Sigmoid colon (tissue), 7 donors: Measurements from ENCODE around the gene SNX19. TPM values are rescaled to one million over a fixed set of nuclear protein-coding genes. Genes with fewer than 3 reads are reported as not detected.

ENCODE experiments used
- DNase-seq: peaks from one replicate; pipeline ENCODE4 v3.0.0-alpha.2; 2019
- H3K27ac ChIP-seq, 4 donors: fragments of 200-600 bp; sonication (generic); one replicate each; pipeline ENCODE4 v1.5.1; 2016 to 2019; ENCODE audit warnings: mild to moderate bottlenecking in 1 of 4
- H3K27me3 ChIP-seq, 3 donors: fragments of 200-600 bp; sonication (generic); one replicate each; pipeline ENCODE4 v1.5.1; 2019; ENCODE audit warnings: mild to moderate bottlenecking in 1 of 3
- H3K36me3 ChIP-seq, 4 donors: fragments of 200-600 bp; sonication (generic); one replicate each; pipeline ENCODE4 v1.5.1; 2016 to 2019
- H3K4me1 ChIP-seq, 4 donors: fragments of 200-600 bp; sonication (generic); one replicate each; pipeline ENCODE4 v1.5.1; 2017 to 2019
- H3K4me3 ChIP-seq, 4 donors: fragments of 200-600 bp; sonication (generic); one replicate each; pipeline ENCODE4 v1.5.1; 2017 to 2019; ENCODE audit warnings: mild to moderate bottlenecking in 2 of 4, moderate library complexity in 1 of 4
- H3K9me3 ChIP-seq, 4 donors: fragments of 200-600 bp in 3 of 4; sonication (generic) in 3 of 4; one replicate each; pipeline versions ENCODE4 v1.5.1 to v1.6.1; 2013 to 2019
- CTCF ChIP-seq, 4 experiments: fragments of 450-650 bp in 3 of 4; fragments of 200-600 bp in 1 of 4; IDR thresholded peaks; one replicate each; pipeline ENCODE4 v1.5.1; 2016 to 2019; ENCODE audit warnings: antibody characterized with exemption in 4 of 4, mild to moderate bottlenecking in 3 of 4, moderate library complexity in 2 of 4
- EP300 ChIP-seq, 4 donors: sonication (generic); formaldehyde crosslinking; IDR thresholded peaks; one replicate each; pipeline ENCODE4 v1.6.1; 2017; ENCODE audit warnings: antibody characterized with exemption in 4 of 4
- POLR2A ChIP-seq, 2 donors: fragments of 450-650 bp; IDR thresholded peaks; one replicate each; pipeline ENCODE4 v1.6.1; 2016; ENCODE audit warnings: antibody characterized with exemption in 2 of 2, mild to moderate bottlenecking in 2 of 2, moderate library complexity in 2 of 2
- POLR2AphosphoS5 ChIP-seq, 4 donors: sonication (generic); formaldehyde crosslinking; IDR thresholded peaks; one replicate each; pipeline ENCODE4 v1.6.1; 2017; ENCODE audit warnings: antibody characterized with exemption in 4 of 4
- WGBS, 2 donors: extraction: QIAGEN DNeasy Blood & Tissue Kit; methylation state at CpG; one replicate each; pipeline ENCODE4 v1.1.7; 2013; 5-methylcytosine and 5-hydroxymethylcytosine counted together
- intact Hi-C: fragments of 100-400 bp; cut with DNase I; formaldehyde crosslinking; loops from one replicate; pipeline ENCODE4 v1.15.1; 2023
- polyA plus RNA-seq, 3 donors: library from polyadenylated mRNA; stranded (reverse); fragments of 200-250 nt; gene quantifications; one replicate each; pipeline ENCODE4 v1.2.3, GENCODE V29; 2013
- total RNA-seq, 4 donors: library from RNA; depleted of rRNA; stranded (reverse); fragments of >200 nt; gene quantifications; one replicate each; pipeline ENCODE4 v1.1.0, GENCODE V29; 2016
- donor health status: healthy with polysubstance abuse.
- donor health status: Bipolar disorder and iron deficiency.
- donor health status: healthy.

SNX19 gene
- total and polyA plus RNA-seq, 7 donors, result 14.1 to 124 (median 72.1) TPM

GRCh38 chr11:130872102-130872501 is 44.2 kb downstream of the SNX19 start:
- no peak for DNase-seq
- peak overlapping the region; percentile 18 to 38 (median 31) for H3K27ac ChIP-seq
- intact Hi-C loops, result no loop called here
- TF ChIP-seq CTCF (IDR thresholded peaks at IDR 0.05) (no peak), POLR2A (IDR thresholded peaks at IDR 0.05) (no peak), EP300 (IDR thresholded peaks at IDR 0.05) (no peak), POLR2AphosphoS5 (IDR thresholded peaks at IDR 0.05) (no peak)
- no peaks in the 10 kb centered on the region for H3K9me3 ChIP-seq
- H3K27me3 ChIP-seq, result no peaks in the 10 kb centered on the region
- H3K4me3 ChIP-seq, result no peak overlapping the region
- WGBS, 2 donors, result 94 to 95% methylated on average over 5 of the region's 5 CpGs
- H3K36me3 ChIP-seq, result peaks cover 0 to 39% (median 12%) of the 10 kb centered on the region in 4 donors
- H3K4me1 ChIP-seq, result peaks cover 0 to 24% (median 13%) of the 10 kb centered on the region in 4 donors

GRCh38 chr11:130871616-130872015 is 44.7 kb downstream of the SNX19 start:
- no peak overlapping the region for H3K4me3 ChIP-seq
- peaks cover 0 to 24% (median 10%) of the 10 kb centered on the region in 4 donors for H3K4me1 ChIP-seq
- intact Hi-C loops, result no loop called here
- TF ChIP-seq POLR2AphosphoS5 (IDR thresholded peaks at IDR 0.05) (no peak), POLR2A (IDR thresholded peaks at IDR 0.05) (no peak), EP300 (IDR thresholded peaks at IDR 0.05) (no peak), CTCF (IDR thresholded peaks at IDR 0.05) (no peak)
- H3K36me3 ChIP-seq, result peaks cover 0 to 35% (median 10%) of the 10 kb centered on the region in 4 donors
- peak overlapping the region in 2 of 4 donors; percentile 31 for H3K27ac ChIP-seq
- no peaks in the 10 kb centered on the region for H3K27me3 ChIP-seq
- H3K9me3 ChIP-seq, result no peaks in the 10 kb centered on the region
- WGBS, 2 donors, result 80% methylated on average over 2 of the region's 2 CpGs
- no peak for DNase-seq

- H3K36me3 ChIP-seq, result peaks cover 0 to 7% (median under 1%) of the 10 kb centered on the region in 4 donors
- WGBS, 2 donors, result 84 to 86% methylated on average over 7 of the region's 7 CpGs
- no peak overlapping the region for H3K27ac ChIP-seq
- DNase-seq, result no peak
- no peak for TF ChIP-seq POLR2AphosphoS5 (IDR thresholded peaks at IDR 0.05)
- no peak for TF ChIP-seq CTCF (IDR thresholded peaks at IDR 0.05)
- no peak for TF ChIP-seq POLR2A (IDR thresholded peaks at IDR 0.05)
- no peak for TF ChIP-seq EP300 (IDR thresholded peaks at IDR 0.05)
- intact Hi-C loops, result no loop called here
- H3K4me1 ChIP-seq, result peaks cover 0 to 28% (median 9%) of the 10 kb centered on the region in 4 donors
- no peak overlapping the region for H3K4me3 ChIP-seq
- H3K9me3 ChIP-seq, result no peaks in the 10 kb centered on the region
- no peaks in the 10 kb centered on the region for H3K27me3 ChIP-seq
Observed at GRCh38 chr11:130868721-130869390, 47.4 kb downstream of the SNX19 start.

GRCh38 chr11:130868086-130868710 is 48.1 kb downstream of the SNX19 start:
- Histone ChIP-seq H3K27ac (no peak overlapping the region), H3K36me3 (peaks cover 0 to 7% (median 0%) of the 10 kb centered on the region in 4 donors), H3K27me3 (no peaks in the 10 kb centered on the region), H3K4me1 (peaks cover 0 to 26% (median 9%) of the 10 kb centered on the region in 4 donors), H3K9me3 (no peaks in the 10 kb centered on the region), H3K4me3 (no peak overlapping the region)
- no peak for DNase-seq
- no peak for TF ChIP-seq CTCF (IDR thresholded peaks at IDR 0.05)
- no peak for TF ChIP-seq EP300 (IDR thresholded peaks at IDR 0.05)
- TF ChIP-seq POLR2A (IDR thresholded peaks at IDR 0.05), result no peak
- TF ChIP-seq POLR2AphosphoS5 (IDR thresholded peaks at IDR 0.05), result no peak
- WGBS, 2 donors, result 85 to 90% methylated on average over 8 of the region's 8 CpGs
- intact Hi-C loops, result no loop called here
